HFFc6 (cell line): ENCODE results near the gene KRT38. TPM values are rescaled to one million over a fixed set of nuclear protein-coding genes. Genes with fewer than 3 reads are reported as not detected.
A peak's percentile ranks its signal among the peaks of the same experiment; 100 is the strongest.

Experiments used
- DNase-seq: peaks from one replicate; pipeline ENCODE4 v3.0.0-alpha.2; 2018
- H3K27ac Mint-ChIP-seq: 2 replicates; pipeline ENCODE4 v1.8.0; 2020; ENCODE audit warnings: mild to moderate bottlenecking, mixed read lengths
- H3K27me3 Mint-ChIP-seq: 2 replicates; pipeline ENCODE4 v1.8.0; 2021; ENCODE audit warnings: mild to moderate bottlenecking, moderate library complexity, mixed read lengths; ENCODE audit not compliant: insufficient read depth
- H3K36me3 Mint-ChIP-seq: 2 replicates; pipeline ENCODE4 v1.8.0; 2021; ENCODE audit warnings: low read depth, mixed read lengths
- H3K4me1 Mint-ChIP-seq: 2 replicates; pipeline ENCODE4 v1.8.0; 2020; ENCODE audit warnings: low read depth, mixed read lengths
- H3K4me3 Mint-ChIP-seq: 2 replicates; pipeline ENCODE4 v1.8.0; 2020; ENCODE audit warnings: mild to moderate bottlenecking, moderate library complexity, mixed read lengths
- H3K9me3 Mint-ChIP-seq: 2 replicates; pipeline ENCODE4 v1.8.0; 2020; ENCODE audit warnings: mild to moderate bottlenecking, mixed read lengths
- CTCF ChIP-seq: fragments of 200-600 bp; sonication (generic); IDR thresholded peaks from 2 replicates; pipeline ENCODE4 v1.5.0; 2021; ENCODE audit warnings: antibody characterized with exemption, mild to moderate bottlenecking
- total RNA-seq, 6 experiments: library from RNA; stranded (reverse); fragmentation: NEBNext Ultra II Directional; extraction: Animal tissue kit (Norgen Biotek cat#: 25700); gene quantifications; 2 replicates in 1 of 6; 3 replicates in 5 of 6; pipeline ENCODE4 v1.2.3, GENCODE V29; 2021

KRT38 gene
- total RNA-seq, 6 experiments from 2014 or later, result 0.25 to 0.62 (median 0.43) TPM

GRCh38 chr17:41418116-41418860 lies 22.5 kb downstream of the KRT38 start:
- Mint-ChIP-seq H3K27ac (peak overlapping the region; percentile 88; the same call in 1 of the 2 replicates), H3K4me1 (peaks cover 83% of the 10 kb centered on the region), H3K36me3 (no peaks in the 10 kb centered on the region; the same call in 1 of the 2 replicates), H3K4me3 (peak overlapping the region; percentile 16; the same call in 1 of the 2 replicates), H3K27me3 (no peaks in the 10 kb centered on the region), H3K9me3 (no peaks in the 10 kb centered on the region)
- no peak for DNase-seq
- TF ChIP-seq CTCF, result no peak

GRCh38 chr17:41417576-41418015 lies 23.2 kb downstream of the KRT38 start:
- H3K4me1 Mint-ChIP-seq, result peaks cover 86% of the 10 kb centered on the region
- peak overlapping the region; percentile 16 for H3K4me3 Mint-ChIP-seq
- H3K27ac Mint-ChIP-seq, result peak overlapping the region; percentile 88
- DNase-seq, result no peak
- H3K36me3 Mint-ChIP-seq, result no peaks in the 10 kb centered on the region; the same call in 1 of the 2 replicates
- no peaks in the 10 kb centered on the region for H3K9me3 Mint-ChIP-seq
- no peaks in the 10 kb centered on the region for H3K27me3 Mint-ChIP-seq
- peak; percentile 67 for TF ChIP-seq CTCF

- peaks cover 91% of the 10 kb centered on the region for H3K4me1 Mint-ChIP-seq
- peak overlapping the region; percentile 88 for H3K27ac Mint-ChIP-seq
- no peak for TF ChIP-seq CTCF
- H3K36me3 Mint-ChIP-seq, result no peaks in the 10 kb centered on the region; the same call in 1 of the 2 replicates
- H3K9me3 Mint-ChIP-seq, result no peaks in the 10 kb centered on the region
- H3K27me3 Mint-ChIP-seq, result no peaks in the 10 kb centered on the region
- DNase-seq, result no peak
- peak overlapping the region; percentile 16 for H3K4me3 Mint-ChIP-seq
Observed at GRCh38 chr17:41417127-41417526, 23.7 kb downstream of the KRT38 start.

GRCh38 chr17:41416479-41416878 lies 24.3 kb downstream of the KRT38 start:
- peak overlapping the region; percentile 57; the same call in 1 of the 2 replicates for H3K4me3 Mint-ChIP-seq
- DNase-seq, result no peak

GRCh38 chr17:41415833-41416335 lies 24.9 kb downstream of the KRT38 start:
- Mint-ChIP-seq H3K4me1 (peaks cover 87% of the 10 kb centered on the region), H3K27ac (peak overlapping the region; percentile 88), H3K27me3 (no peaks in the 10 kb centered on the region), H3K4me3 (peak overlapping the region; percentile 57; the same call in 1 of the 2 replicates), H3K9me3 (no peaks in the 10 kb centered on the region), H3K36me3 (no peaks in the 10 kb centered on the region; the same call in 1 of the 2 replicates)
- DNase-seq, result peak; percentile 62
- TF ChIP-seq CTCF, result no peak

More at GRCh38 chr17:41416479-41416878, 24.3 kb downstream of the KRT38 start:
- Mint-ChIP-seq H3K27ac (peak overlapping the region; percentile 88), H3K27me3 (no peaks in the 10 kb centered on the region), H3K9me3 (no peaks in the 10 kb centered on the region), H3K36me3 (no peaks in the 10 kb centered on the region; the same call in 1 of the 2 replicates), H3K4me1 (peaks cover 93% of the 10 kb centered on the region)
- TF ChIP-seq CTCF, result no peak
